ENCODE data around the gene STMN3.
A peak's percentile ranks its signal among the peaks of the same experiment; 100 is the strongest.

Gene STMN3

DNA sequence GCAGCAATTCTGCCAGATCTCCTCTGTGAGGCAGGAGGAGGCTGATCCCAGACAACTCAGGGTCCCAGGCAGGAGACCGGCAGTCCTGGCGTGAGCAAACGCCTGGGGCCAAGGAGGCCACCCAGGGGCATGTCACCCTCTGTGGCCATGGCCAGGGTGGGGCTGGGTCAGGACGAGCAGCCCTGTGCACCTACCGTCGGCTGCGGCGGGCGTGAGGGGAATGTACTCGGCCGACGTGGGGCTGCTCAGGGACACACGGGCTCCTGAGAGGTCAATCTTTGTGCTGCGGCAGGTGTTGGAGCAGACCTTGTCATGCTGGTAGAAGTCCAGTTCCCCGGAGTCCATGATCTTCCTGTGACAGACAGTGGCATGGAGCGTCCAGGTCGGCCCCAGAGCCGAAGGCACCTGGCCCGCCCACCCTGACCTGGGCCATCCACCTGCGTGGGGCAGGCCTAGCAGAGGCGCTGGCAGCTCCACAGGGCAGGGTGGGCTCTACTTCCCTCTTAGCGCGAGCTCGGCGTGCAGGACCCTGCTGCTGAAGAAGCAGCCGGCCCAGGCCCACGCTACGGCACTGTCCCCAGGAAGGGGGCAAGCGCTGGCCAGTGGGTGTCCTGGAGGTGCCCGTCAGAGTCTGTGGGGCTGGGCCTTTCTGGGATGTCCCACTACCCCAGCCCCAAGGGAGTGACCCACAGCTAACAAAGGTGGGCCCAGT, 57.7 kb downstream of the STMN3 start:
- ATAC-seq (replicated peaks; ENCODE audit: extremely low read depth, poor library complexity, severe bottlenecking) = no peak
- DNase-seq (ENCODE audit: low spot score in 2 of 2) = no peak
- Mint-ChIP-seq H3K9me3 (no peaks in the 10 kb centered on the region), H3K4me1 (peaks cover 10% of the 10 kb centered on the region), H3K36me3 (ENCODE audit: insufficient read depth) (peaks cover 36% of the 10 kb centered on the region), H3K27ac (ENCODE audit: low read depth) (no peak overlapping the region), H3K4me3 (no peak overlapping the region), H3K27me3 (no peaks in the 10 kb centered on the region)

DNA sequence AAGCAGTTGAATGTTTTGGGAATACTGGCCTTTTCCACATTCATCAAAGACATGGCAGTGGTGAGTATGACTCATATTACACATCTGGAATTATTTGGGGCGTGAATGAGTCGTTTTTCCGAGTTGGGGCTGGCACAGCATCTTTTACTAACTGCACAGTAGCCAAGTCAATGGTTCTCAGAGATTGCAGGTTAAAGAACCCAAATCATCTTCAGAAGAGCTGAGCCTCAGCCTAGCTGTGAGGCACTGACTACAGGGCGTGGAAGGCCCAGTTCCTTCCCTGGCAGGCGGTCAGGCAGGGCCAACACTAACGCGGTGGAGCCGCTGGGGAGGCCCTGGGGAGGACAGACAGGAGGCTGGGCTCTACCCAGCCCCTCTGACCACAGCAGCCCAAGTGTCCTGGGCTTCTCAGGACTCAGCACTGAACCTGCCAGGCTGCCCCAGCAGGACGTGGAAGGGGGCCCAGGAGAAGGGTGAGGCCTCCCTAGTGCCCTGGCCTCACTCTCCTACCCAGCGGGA, 59.1 kb downstream of the STMN3 start:
- peaks cover 34% of the 10 kb centered on the region for H3K36me3 Mint-ChIP-seq (ENCODE audit: insufficient read depth)
- no peak overlapping the region for H3K4me3 Mint-ChIP-seq
- peaks cover 3% of the 10 kb centered on the region for H3K4me1 Mint-ChIP-seq
- DNase-seq (ENCODE audit: low spot score in 2 of 2) = no peak
- ATAC-seq (replicated peaks; ENCODE audit: extremely low read depth, poor library complexity, severe bottlenecking) = no peak
- no peaks in the 10 kb centered on the region for H3K27me3 Mint-ChIP-seq
- no peak overlapping the region for H3K27ac Mint-ChIP-seq (ENCODE audit: low read depth)
- H3K9me3 Mint-ChIP-seq = no peaks in the 10 kb centered on the region

DNA sequence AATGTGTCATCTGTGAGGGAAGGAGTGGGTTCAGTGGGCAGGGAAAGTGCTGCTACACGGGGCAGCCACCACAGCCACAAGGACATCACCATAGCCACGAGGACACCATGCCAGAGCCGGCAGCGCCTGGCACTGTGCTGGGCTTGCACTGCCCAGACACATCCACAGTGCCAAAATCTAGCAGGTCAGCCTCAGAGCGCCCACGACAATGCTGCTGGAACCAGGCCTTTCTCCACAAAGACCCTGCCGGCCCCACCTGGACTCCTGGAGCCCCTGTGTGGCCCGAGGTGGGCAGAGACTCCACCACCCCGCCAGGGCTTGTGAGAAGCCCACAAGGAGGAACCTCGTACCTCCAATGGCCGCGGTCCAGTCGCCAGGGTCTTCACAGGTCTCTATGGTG, 60.6 kb downstream of the STMN3 start:
- Mint-ChIP-seq H3K27ac (ENCODE audit: low read depth) (no peak overlapping the region), H3K4me3 (no peak overlapping the region), H3K36me3 (ENCODE audit: insufficient read depth) (peaks cover 28% of the 10 kb centered on the region), H3K9me3 (no peaks in the 10 kb centered on the region), H3K27me3 (no peaks in the 10 kb centered on the region), H3K4me1 (no peaks in the 10 kb centered on the region)
- no peak for ATAC-seq (replicated peaks; ENCODE audit: extremely low read depth, poor library complexity, severe bottlenecking)
- no peak for DNase-seq (ENCODE audit: low spot score in 2 of 2)

DNA sequence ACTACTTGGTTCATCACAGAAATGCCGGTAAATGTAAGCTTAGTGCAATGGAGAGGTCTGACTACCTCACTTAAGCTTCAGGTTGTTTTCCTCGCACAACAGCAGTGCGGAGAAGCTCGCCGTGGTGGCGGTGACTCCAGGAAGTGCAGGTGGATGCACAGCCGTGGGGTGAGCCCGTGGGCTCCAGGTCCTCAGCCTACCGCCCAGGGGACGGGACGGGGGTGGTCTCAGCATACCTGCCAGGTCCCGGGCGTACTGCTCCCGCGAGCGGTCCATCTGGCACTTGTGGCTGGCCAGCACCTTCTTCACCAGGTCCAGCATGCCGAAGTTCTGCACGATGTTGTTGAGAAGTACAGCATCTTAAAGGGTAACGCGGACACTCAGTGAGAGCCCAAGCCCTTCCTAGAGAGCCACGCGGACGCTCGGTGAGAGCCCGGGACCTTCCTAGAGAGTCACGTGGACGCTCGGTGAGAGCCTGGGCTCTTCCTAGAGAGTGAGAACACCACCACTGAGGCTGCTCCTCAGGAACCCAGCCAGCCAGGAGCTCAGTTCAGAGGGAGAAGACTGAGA, 61.4 kb downstream of the STMN3 start:
- DNase-seq (ENCODE audit: low spot score in 2 of 2) (no peak), ATAC-seq (replicated peaks; ENCODE audit: extremely low read depth, poor library complexity, severe bottlenecking) (no peak)
- no peak overlapping the region for H3K4me3 Mint-ChIP-seq
- H3K27me3 Mint-ChIP-seq = no peaks in the 10 kb centered on the region
- H3K9me3 Mint-ChIP-seq = no peaks in the 10 kb centered on the region
- H3K36me3 Mint-ChIP-seq (ENCODE audit: insufficient read depth) = peaks cover 27% of the 10 kb centered on the region
- no peaks in the 10 kb centered on the region for H3K4me1 Mint-ChIP-seq
- H3K27ac Mint-ChIP-seq (ENCODE audit: low read depth) = no peak overlapping the region

DNA sequence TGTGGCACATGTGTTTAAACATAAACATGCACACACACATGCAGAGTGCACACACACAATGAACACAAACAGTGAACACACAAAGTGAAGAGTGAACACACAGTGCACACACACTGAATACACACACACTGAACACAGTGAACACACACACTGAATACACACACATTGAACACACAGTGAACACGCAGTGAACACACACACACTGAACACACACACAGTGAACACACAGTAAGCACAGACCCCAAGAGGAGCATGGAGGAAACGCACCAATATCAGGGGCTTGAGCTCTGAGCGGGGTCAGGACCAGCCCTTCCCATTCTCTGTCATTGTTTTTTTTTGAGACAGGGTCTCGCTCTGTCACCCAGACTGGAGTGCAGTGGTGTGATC, 62.1 kb downstream of the STMN3 start:
- Mint-ChIP-seq H3K4me1 (no peaks in the 10 kb centered on the region), H3K9me3 (no peaks in the 10 kb centered on the region), H3K4me3 (no peak overlapping the region), H3K27me3 (no peaks in the 10 kb centered on the region), H3K27ac (ENCODE audit: low read depth) (no peak overlapping the region), H3K36me3 (ENCODE audit: insufficient read depth) (peaks cover 24% of the 10 kb centered on the region)
- no peak for ATAC-seq (replicated peaks; ENCODE audit: extremely low read depth, poor library complexity, severe bottlenecking)
- DNase-seq (ENCODE audit: low spot score in 2 of 2) = no peak

DNA sequence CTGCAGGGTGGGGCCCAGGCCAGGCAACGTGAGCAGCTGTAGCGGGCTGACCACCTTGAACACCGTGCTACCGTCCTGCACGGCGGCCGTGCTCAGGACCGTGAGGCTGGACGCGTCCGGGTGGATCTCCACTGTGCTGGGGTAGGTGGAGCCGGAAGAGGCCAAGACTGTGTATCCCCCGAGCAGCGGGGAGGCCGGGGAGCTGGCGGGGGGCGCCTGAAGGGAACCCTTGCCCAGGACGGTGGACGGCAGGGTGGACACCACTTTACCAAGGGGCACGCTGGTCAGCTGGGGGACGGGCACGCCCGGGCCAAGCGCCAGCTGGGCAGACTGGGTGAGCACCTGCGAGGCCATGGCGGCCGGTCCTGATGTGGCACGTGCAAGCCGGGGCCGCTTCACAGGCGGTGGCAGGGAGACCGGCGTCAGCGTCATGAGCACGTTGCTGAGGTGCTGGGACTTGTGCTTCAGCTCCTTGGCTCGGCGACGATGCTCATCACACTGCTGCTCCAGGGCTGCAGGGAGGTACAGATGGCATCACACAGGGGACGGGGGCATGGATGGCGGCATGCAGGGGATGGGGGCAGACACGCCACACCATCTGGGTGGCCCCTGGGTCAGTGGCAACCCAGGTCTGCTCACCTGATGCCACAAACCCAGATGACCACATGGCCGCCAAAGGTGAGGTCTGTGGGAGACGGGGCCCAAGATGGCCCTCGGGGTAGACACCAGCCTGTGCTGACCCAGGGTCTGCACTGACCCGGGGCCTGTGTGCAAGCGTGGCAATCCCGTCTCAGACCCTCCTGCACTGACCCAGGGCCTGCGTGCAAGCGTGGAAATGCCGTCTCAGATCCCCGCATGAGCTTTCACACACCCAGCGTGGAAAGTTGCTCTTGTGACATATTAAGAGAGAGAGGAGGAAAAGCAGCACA, 62.7 kb downstream of the STMN3 start:
- Mint-ChIP-seq H3K9me3 (no peaks in the 10 kb centered on the region), H3K4me3 (no peak overlapping the region), H3K36me3 (ENCODE audit: insufficient read depth) (peaks cover 20% of the 10 kb centered on the region), H3K27ac (ENCODE audit: low read depth) (peak overlapping the region; percentile 51), H3K27me3 (no peaks in the 10 kb centered on the region), H3K4me1 (no peaks in the 10 kb centered on the region)
- no peak for ATAC-seq (replicated peaks; ENCODE audit: extremely low read depth, poor library complexity, severe bottlenecking)
- no peak for DNase-seq (ENCODE audit: low spot score in 2 of 2)
